ENCODE measurements around the gene SLC5A6.
A peak's percentile ranks its signal among the peaks of the same experiment; 100 is the strongest.

Gene SLC5A6

DNA sequence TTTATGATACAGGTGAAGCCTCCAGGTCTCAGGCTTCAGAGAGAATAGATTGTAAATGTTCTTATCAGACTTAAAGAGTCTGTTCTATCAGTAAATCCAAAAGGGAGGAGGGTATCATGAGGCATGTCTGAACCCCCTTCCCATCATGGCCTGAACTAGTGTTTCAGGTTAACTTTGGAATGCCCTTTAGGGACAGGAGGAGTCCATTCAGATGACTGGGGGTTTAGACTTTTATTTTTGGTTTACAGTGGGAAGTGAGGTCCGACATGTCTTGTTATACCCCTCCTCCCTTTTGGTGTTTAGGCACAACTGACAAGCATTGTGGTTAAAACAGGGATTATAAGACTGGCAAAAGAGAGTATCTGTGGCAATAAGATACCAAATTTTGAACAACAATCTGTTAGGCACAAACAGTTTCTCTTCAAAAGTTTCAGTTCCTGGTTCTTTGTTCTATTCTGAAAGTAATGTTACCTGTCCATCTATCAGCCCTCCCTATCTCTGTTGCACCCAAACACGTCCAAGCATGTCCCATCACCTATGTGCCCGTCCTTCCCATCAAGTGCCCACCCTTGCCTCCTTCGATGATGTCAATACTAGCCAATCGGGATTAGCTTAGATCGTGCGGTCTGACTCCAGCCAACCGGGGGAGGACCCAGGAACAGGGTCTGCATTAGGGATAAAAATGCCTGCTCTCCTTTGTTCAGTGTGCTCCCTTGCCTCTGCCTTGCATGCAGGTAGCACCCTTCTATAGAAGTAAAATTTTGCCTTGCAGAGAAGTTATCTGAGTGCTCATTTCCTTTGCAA is 46.9 kb downstream of the SLC5A6 start:
- Histone ChIP-seq H3K9me2 (ENCODE audit: low read depth, low read length) (no peaks in the 10 kb centered on the region), H3K9me3 (ENCODE audit: low read length) (no peaks in the 10 kb centered on the region; the same call in 1 of the 2 replicates), H3K27me3 (ENCODE audit: insufficient read depth, low read length) (no peaks in the 10 kb centered on the region), H3K4me3 (ENCODE audit: low read depth, low read length, poor library complexity, severe bottlenecking) (no peak overlapping the region), H4K20me1 (ENCODE audit: insufficient read depth, low read length) (no peaks in the 10 kb centered on the region), H3K36me3 (ENCODE audit: insufficient read depth, low read length) (no peaks in the 10 kb centered on the region; the same call in 1 of the 2 replicates), H3K79me2 (ENCODE audit: insufficient read depth, low read length) (no peaks in the 10 kb centered on the region), H2AFZ (ENCODE audit: low read length) (0 out of 2 replicates have a peak overlapping the region, but pooled peaks have one; percentile 33), H3K4me2 (ENCODE audit: low read length) (0 out of 2 replicates have a peak overlapping the region, but pooled peaks have one; percentile 12), H3F3A (ENCODE audit: insufficient read depth, low read length) (no peaks in the 10 kb centered on the region), H3K27ac (ENCODE audit: low read depth, low read length, poor library complexity, severe bottlenecking) (peak overlapping the region; percentile 39), H3K9ac (ENCODE audit: low read length) (no peak overlapping the region), H3K4me1 (ENCODE audit: insufficient read depth, low read length, severe bottlenecking) (peaks cover 22% of the 10 kb centered on the region)
- TF ChIP-seq EZH2 (IDR thresholded peaks at IDR 0.05; ENCODE audit: borderline replicate concordance, low read length) = no peak
- TF ChIP-seq, protein P1, sequence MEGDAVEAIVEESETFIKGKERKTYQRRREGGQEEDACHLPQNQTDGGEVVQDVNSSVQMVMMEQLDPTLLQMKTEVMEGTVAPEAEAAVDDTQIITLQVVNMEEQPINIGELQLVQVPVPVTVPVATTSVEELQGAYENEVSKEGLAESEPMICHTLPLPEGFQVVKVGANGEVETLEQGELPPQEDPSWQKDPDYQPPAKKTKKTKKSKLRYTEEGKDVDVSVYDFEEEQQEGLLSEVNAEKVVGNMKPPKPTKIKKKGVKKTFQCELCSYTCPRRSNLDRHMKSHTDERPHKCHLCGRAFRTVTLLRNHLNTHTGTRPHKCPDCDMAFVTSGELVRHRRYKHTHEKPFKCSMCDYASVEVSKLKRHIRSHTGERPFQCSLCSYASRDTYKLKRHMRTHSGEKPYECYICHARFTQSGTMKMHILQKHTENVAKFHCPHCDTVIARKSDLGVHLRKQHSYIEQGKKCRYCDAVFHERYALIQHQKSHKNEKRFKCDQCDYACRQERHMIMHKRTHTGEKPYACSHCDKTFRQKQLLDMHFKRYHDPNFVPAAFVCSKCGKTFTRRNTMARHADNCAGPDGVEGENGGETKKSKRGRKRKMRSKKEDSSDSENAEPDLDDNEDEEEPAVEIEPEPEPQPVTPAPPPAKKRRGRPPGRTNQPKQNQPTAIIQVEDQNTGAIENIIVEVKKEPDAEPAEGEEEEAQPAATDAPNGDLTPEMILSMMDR (IDR thresholded peaks at IDR 0.05; ENCODE audit: low read length) = no peak

DNA sequence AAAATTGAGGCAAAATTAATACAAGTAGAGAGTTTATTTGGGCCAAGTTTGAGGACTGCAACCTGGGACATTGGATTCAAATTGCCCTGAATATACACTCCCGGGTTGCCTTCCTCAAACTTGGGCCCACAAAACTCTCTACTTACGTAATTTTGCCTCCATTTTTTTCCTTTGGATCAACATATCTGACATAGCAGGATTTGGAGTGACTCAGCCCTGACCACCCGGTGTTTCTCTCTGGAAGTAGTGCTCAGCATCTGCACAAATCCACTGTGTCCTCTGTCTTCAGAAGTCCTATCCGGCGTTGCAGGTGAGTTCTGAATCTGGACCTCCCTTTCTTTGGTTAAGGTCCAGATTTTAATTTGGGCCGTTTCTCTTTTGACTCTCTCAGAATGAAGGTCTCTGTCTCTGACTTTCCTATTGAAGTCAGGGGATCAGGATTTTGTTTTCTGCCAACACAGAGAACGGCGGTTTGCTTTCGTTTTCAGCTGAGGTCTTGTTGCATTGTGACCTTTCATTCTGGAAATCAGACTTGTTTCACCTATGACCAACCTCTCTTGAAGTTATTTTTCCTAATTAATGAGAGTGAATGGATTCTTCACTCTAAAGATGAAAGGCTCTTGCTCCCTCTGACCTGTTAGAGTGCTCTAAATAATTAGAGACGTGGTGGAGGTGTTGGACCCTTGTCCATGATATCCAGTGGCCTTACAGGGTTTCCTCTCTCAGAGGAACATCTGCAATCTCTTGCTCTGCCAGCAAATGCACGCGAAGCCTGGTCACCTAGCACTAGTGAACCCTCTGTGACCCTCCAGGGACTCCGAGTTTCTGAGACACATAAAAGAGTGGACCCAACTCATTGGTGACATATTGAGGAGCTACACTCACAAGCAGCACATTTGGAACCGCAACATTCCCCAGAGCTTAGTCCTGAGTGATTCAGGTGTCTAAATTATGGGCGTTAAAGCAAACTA is 49.6 kb downstream of the SLC5A6 start:
- H3K9me2 ChIP-seq (ENCODE audit: low read depth, low read length) = no peaks in the 10 kb centered on the region
- no peaks in the 10 kb centered on the region; the same call in 1 of the 2 replicates for H3K9me3 ChIP-seq (ENCODE audit: low read length)
- no peaks in the 10 kb centered on the region for H3K79me2 ChIP-seq (ENCODE audit: insufficient read depth, low read length)
- H3K27me3 ChIP-seq (ENCODE audit: insufficient read depth, low read length) = no peaks in the 10 kb centered on the region
- H3K4me1 ChIP-seq (ENCODE audit: insufficient read depth, low read length, severe bottlenecking) = peaks cover 19% of the 10 kb centered on the region
- H3F3A ChIP-seq (ENCODE audit: insufficient read depth, low read length) = no peaks in the 10 kb centered on the region
- no peak overlapping the region for H2AFZ ChIP-seq (ENCODE audit: low read length)
- H3K4me3 ChIP-seq (ENCODE audit: low read depth, low read length, poor library complexity, severe bottlenecking) = no peak overlapping the region
- TF ChIP-seq, protein P1 (IDR thresholded peaks at IDR 0.05; ENCODE audit: low read length) = no peak
- no peak for TF ChIP-seq EZH2 (IDR thresholded peaks at IDR 0.05; ENCODE audit: borderline replicate concordance, low read length)
- H4K20me1 ChIP-seq (ENCODE audit: insufficient read depth, low read length) = no peaks in the 10 kb centered on the region
- H3K27ac ChIP-seq (ENCODE audit: low read depth, low read length, poor library complexity, severe bottlenecking) = no peak overlapping the region
- H3K4me2 ChIP-seq (ENCODE audit: low read length) = no peak overlapping the region
- no peak overlapping the region for H3K9ac ChIP-seq (ENCODE audit: low read length)
- H3K36me3 ChIP-seq (ENCODE audit: insufficient read depth, low read length) = no peaks in the 10 kb centered on the region; the same call in 1 of the 2 replicates

- no peaks in the 10 kb centered on the region for H4K20me1 ChIP-seq (ENCODE audit: insufficient read depth, low read length)
- no peaks in the 10 kb centered on the region for H3K79me2 ChIP-seq (ENCODE audit: insufficient read depth, low read length)
- H2AFZ ChIP-seq (ENCODE audit: low read length) = no peak overlapping the region
- no peak overlapping the region for H3K9ac ChIP-seq (ENCODE audit: low read length)
- no peak overlapping the region for H3K27ac ChIP-seq (ENCODE audit: low read depth, low read length, poor library complexity, severe bottlenecking)
- H3K9me2 ChIP-seq (ENCODE audit: low read depth, low read length) = no peaks in the 10 kb centered on the region
- H3K27me3 ChIP-seq (ENCODE audit: insufficient read depth, low read length) = no peaks in the 10 kb centered on the region
- no peaks in the 10 kb centered on the region for H3F3A ChIP-seq (ENCODE audit: insufficient read depth, low read length)
- H3K4me1 ChIP-seq (ENCODE audit: insufficient read depth, low read length, severe bottlenecking) = peaks cover 15% of the 10 kb centered on the region
- TF ChIP-seq, protein P1 (IDR thresholded peaks at IDR 0.05; ENCODE audit: low read length) = no peak
- TF ChIP-seq EZH2 (IDR thresholded peaks at IDR 0.05; ENCODE audit: borderline replicate concordance, low read length) = no peak
- H3K4me3 ChIP-seq (ENCODE audit: low read depth, low read length, poor library complexity, severe bottlenecking) = no peak overlapping the region
- no peaks in the 10 kb centered on the region; the same call in 1 of the 2 replicates for H3K9me3 ChIP-seq (ENCODE audit: low read length)
- H3K36me3 ChIP-seq (ENCODE audit: insufficient read depth, low read length) = no peaks in the 10 kb centered on the region; the same call in 1 of the 2 replicates
- H3K4me2 ChIP-seq (ENCODE audit: low read length) = no peak overlapping the region
Measured at GRCh38 chr2:27160191-27160590, 51.9 kb downstream of the SLC5A6 start.
